ENCODE measurements around the gene SCP2. TPM values are rescaled to one million over a fixed set of nuclear protein-coding genes. Genes with fewer than 3 reads are reported as not detected.
"Not testable (repeated sequence)": the region's sequence is repeated elsewhere in the genome, so short reads cannot be mapped to it uniquely, and the experiment has no call there.

SCP2 gene
- total RNA-seq, 3 donors from 2014 or later, result 97.3 to 144 (median 139) TPM

DNA sequence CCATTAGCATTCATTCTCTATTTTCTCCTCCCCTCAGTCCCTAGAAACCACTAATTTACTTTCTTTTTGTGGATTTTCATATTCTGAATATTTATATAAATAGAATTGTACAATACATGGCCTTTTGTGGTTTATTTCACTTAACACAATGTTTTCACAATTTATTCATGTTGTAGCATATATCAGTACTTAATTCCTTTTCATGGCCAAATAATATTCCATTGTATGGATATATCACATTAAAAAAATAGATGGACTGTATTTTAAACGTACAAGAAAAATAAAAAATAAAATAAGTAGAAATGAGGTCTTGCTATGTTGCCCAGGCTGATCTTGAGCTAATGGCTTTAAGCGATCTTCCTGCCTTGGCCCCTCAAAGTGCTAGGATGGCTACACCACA is 25.0 kb downstream of the SCP2 start:
- Histone ChIP-seq H3K4me1 (no peaks in the 10 kb centered on the region), H3K36me3 (no peaks in the 10 kb centered on the region), H3K9me3 (no peaks in the 10 kb centered on the region), H3K27ac (no peak overlapping the region), H3K4me3 (no peak overlapping the region), H3K27me3 (no peaks in the 10 kb centered on the region)
- DNase-seq (ENCODE audit: low spot score in 2 of 2), result no peak
- intact Hi-C loops (cut with DNase I; ENCODE audit: low total_unique reads), result no loop called here
- TF ChIP-seq POLR2AphosphoS5 (IDR thresholded peaks at IDR 0.05) (no peak), POLR2A (IDR thresholded peaks at IDR 0.05) (no peak)
- TF ChIP-seq, protein P1, sequence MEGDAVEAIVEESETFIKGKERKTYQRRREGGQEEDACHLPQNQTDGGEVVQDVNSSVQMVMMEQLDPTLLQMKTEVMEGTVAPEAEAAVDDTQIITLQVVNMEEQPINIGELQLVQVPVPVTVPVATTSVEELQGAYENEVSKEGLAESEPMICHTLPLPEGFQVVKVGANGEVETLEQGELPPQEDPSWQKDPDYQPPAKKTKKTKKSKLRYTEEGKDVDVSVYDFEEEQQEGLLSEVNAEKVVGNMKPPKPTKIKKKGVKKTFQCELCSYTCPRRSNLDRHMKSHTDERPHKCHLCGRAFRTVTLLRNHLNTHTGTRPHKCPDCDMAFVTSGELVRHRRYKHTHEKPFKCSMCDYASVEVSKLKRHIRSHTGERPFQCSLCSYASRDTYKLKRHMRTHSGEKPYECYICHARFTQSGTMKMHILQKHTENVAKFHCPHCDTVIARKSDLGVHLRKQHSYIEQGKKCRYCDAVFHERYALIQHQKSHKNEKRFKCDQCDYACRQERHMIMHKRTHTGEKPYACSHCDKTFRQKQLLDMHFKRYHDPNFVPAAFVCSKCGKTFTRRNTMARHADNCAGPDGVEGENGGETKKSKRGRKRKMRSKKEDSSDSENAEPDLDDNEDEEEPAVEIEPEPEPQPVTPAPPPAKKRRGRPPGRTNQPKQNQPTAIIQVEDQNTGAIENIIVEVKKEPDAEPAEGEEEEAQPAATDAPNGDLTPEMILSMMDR (IDR thresholded peaks at IDR 0.05), result no peak

DNA sequence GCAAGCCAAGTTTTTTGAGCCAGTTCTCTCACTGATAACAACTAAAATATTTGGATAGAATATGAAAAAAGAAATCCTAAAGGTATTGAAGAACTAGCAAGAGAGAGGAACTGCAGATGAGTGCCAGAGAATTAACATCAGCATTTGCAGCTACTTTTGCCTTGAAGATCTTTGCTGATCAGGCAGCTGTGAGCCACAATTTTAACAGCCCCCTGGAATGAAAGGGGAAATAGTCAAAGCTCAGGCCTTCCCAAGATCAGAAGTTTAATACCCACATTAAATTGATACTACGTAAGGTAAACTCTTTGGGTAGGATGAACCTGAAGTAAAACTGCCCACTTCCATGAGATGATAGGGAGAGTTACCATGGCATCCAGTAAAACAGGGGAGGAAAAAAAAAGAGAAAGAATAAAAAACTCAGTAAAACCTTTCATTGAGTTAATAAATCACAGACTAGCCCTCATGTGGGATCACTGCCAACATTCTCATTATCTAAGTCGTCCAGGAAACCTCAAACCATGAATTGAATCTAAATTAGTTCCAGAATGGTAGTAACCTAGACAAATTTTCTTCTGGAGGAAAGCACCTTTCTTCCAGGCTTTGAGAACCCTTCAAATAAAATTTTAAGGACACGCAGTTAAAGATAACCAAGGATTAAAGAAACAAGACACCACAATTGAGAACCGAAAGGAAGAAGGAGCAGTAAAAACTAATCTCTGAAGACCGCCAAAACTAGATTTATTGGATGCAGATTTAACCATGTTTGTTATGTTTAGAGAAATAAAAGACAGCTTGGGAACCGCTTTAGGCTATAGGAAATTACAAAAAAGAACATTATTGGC is 28.3 kb downstream of the SCP2 start:
- TF ChIP-seq POLR2AphosphoS5 (IDR thresholded peaks at IDR 0.05) (no peak), POLR2A (IDR thresholded peaks at IDR 0.05) (no peak)
- TF ChIP-seq, protein P1 (IDR thresholded peaks at IDR 0.05), result no peak
- Histone ChIP-seq H3K4me3 (no peak overlapping the region), H3K27ac (no peak overlapping the region), H3K27me3 (no peaks in the 10 kb centered on the region), H3K4me1 (no peaks in the 10 kb centered on the region), H3K9me3 (no peaks in the 10 kb centered on the region), H3K36me3 (no peaks in the 10 kb centered on the region)
- no peak for DNase-seq (ENCODE audit: low spot score in 2 of 2)
- intact Hi-C loops (cut with DNase I; ENCODE audit: low total_unique reads), result no loop called here

DNA sequence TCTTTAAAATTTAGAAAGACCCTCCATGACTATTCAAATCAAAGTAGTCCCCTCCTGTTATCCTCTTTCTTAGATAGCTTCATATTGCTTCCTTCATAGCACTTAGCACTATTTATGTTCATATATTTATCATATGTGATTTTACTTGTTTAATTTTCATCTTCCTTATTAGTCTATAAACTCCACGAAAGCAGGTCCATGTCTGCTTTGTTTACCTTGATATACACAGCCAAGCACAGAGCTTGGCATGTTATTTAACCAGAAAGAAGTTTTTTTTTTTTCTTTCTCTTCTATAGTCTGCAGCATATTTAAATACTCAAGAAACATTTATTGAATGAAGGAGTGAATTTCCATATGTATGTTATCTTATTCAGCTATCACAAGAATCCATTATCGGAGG is 36.0 kb downstream of the SCP2 start:
- Histone ChIP-seq H3K27ac (no peak overlapping the region), H3K36me3 (no peaks in the 10 kb centered on the region), H3K4me1 (no peaks in the 10 kb centered on the region), H3K27me3 (no peaks in the 10 kb centered on the region), H3K4me3 (no peak overlapping the region), H3K9me3 (no peaks in the 10 kb centered on the region)
- no peak for DNase-seq (ENCODE audit: low spot score in 2 of 2)
- intact Hi-C loops (cut with DNase I; ENCODE audit: low total_unique reads), result no loop called here
- TF ChIP-seq POLR2A (IDR thresholded peaks at IDR 0.05), result no peak
- no peak for TF ChIP-seq POLR2AphosphoS5 (IDR thresholded peaks at IDR 0.05)
- TF ChIP-seq, protein P1 (IDR thresholded peaks at IDR 0.05), result no peak

DNA sequence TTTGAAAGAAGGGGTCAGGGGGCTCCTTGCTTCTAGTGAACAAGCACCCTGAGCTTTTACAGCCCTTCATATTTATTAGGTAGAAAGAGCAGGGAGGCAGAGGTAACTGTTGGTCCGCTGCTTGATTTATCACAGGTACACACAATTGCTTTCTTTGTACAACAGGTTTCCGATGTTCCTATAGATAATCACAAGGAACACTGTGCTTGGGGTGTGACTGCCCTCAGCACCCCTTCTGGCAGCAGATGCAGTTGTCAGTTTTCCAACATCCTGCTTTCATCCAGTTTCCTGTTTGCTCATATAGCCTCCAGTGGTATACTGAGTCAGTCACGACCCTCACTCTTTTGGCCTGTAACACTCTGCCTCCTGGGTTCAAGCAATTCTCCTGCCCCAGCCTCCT is 40.6 kb downstream of the SCP2 start:
- no peaks in the 10 kb centered on the region for H3K27me3 ChIP-seq
- H3K9me3 ChIP-seq, result no peaks in the 10 kb centered on the region
- DNase-seq (ENCODE audit: low spot score in 2 of 2), result no peak
- no peaks in the 10 kb centered on the region for H3K36me3 ChIP-seq
- TF ChIP-seq POLR2A (IDR thresholded peaks at IDR 0.05), result no peak
- TF ChIP-seq POLR2AphosphoS5 (IDR thresholded peaks at IDR 0.05), result no peak
- TF ChIP-seq, protein P1 (IDR thresholded peaks at IDR 0.05), result no peak
- H3K27ac ChIP-seq, result no peak overlapping the region
- intact Hi-C loops (cut with DNase I; ENCODE audit: low total_unique reads), result no loop called here
- H3K4me3 ChIP-seq, result no peak overlapping the region
- no peaks in the 10 kb centered on the region for H3K4me1 ChIP-seq

DNA sequence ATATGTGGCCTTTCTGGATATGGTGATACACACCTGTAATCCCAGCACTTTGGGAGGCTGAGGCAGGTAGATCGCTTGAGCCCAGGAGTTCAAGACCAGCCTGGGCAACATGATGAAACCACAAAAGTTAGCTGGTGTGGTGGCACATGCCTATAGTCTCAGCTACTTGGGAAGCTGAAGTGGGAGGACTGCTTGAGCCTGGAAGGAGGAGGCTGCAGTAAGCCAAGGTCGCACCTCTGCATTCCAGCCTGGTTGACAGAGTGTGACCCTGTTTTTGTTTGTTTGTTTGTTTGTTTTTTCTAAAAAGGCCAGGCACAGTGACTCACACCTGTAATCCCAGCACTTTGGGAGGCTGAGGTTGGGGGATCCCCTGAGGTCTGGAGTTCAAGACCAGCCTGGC is 42.2 kb downstream of the SCP2 start:
- H3K36me3 ChIP-seq; H3K27me3 ChIP-seq; DNase-seq (ENCODE audit: low spot score in 2 of 2); H3K4me3 ChIP-seq; intact Hi-C loops (cut with DNase I; ENCODE audit: low total_unique reads); H3K27ac ChIP-seq; H3K9me3 ChIP-seq; H3K4me1 ChIP-seq: not testable (repeated sequence)
